Activated naive CD4-positive, alpha-beta T cell treated with anti-CD3 and anti-CD28 coated beads, Interleukin-2, amount 10 ng/mL, durations not matched to agents 7 days and 5 days (primary cell): Measurements from ENCODE around the gene PDS5B.

Experiments used
- CTCF ChIA-PET: fragments of 350-600 bp; sonication (Branson Sonifier 250); formaldehyde crosslinking; loops from one replicate; lab custom pipeline; 2021; ENCODE audit warnings: antibody characterized with exemption; lab: Charles Lee
- DNase-seq: peaks from one replicate; pipeline ENCODE4 v3.0.0-alpha.2; 2020
- H3K27ac Mint-ChIP-seq: one replicate; pipeline ENCODE4 v1.8.0; 2021; ENCODE audit warnings: mild to moderate bottlenecking, moderate library complexity, mixed read lengths
- H3K27me3 Mint-ChIP-seq: one replicate; pipeline ENCODE4 v1.8.0; 2021; ENCODE audit warnings: mild to moderate bottlenecking, mixed read lengths
- H3K36me3 Mint-ChIP-seq: one replicate; pipeline ENCODE4 v1.8.0; 2021; ENCODE audit warnings: mixed read lengths
- H3K4me1 Mint-ChIP-seq: one replicate; pipeline ENCODE4 v1.8.0; 2021; ENCODE audit warnings: mixed read lengths
- H3K4me3 Mint-ChIP-seq: one replicate; pipeline ENCODE4 v1.8.0; 2021; ENCODE audit warnings: mild to moderate bottlenecking, moderate library complexity, mixed read lengths
- H3K9me3 Mint-ChIP-seq: one replicate; pipeline ENCODE4 v1.8.0; 2021; ENCODE audit warnings: mixed read lengths

The PDS5B gene

GRCh38 chr13:32600890-32601289 is 14.6 kb downstream of the PDS5B start:
- Mint-ChIP-seq H3K4me3 (no peak overlapping the region), H3K36me3 (peaks cover 37% of the 10 kb centered on the region), H3K4me1 (peaks cover 20% of the 10 kb centered on the region), H3K9me3 (peaks cover 23% of the 10 kb centered on the region), H3K27ac (no peak overlapping the region), H3K27me3 (no peaks in the 10 kb centered on the region)
- CTCF ChIA-PET, result interaction anchor here (1.1 to 1.4 kb wide), 4 partner anchors 11 to 313 kb away, joined by 3 to 6 read pairs (median 4); no protein-coding TSS in a partner anchor
- DNase-seq, result no peak

GRCh38 chr13:32609428-32609827 is 23.2 kb downstream of the PDS5B start:
- peaks cover 40% of the 10 kb centered on the region for H3K9me3 Mint-ChIP-seq
- CTCF ChIA-PET, result no interaction called here
- H3K27ac Mint-ChIP-seq, result no peak overlapping the region
- H3K27me3 Mint-ChIP-seq, result no peaks in the 10 kb centered on the region
- H3K4me3 Mint-ChIP-seq, result no peak overlapping the region
- H3K36me3 Mint-ChIP-seq, result peaks cover 46% of the 10 kb centered on the region
- DNase-seq, result no peak
- H3K4me1 Mint-ChIP-seq, result peaks cover 2% of the 10 kb centered on the region

- Mint-ChIP-seq H3K9me3 (peaks cover 36% of the 10 kb centered on the region), H3K27ac (no peak overlapping the region), H3K4me1 (peaks cover 2% of the 10 kb centered on the region), H3K27me3 (no peaks in the 10 kb centered on the region), H3K4me3 (no peak overlapping the region), H3K36me3 (peaks cover 42% of the 10 kb centered on the region)
- CTCF ChIA-PET, result no interaction called here
- no peak for DNase-seq
Observed at GRCh38 chr13:32610538-32610937, 24.3 kb downstream of the PDS5B start.

GRCh38 chr13:32610977-32611376 is 24.7 kb downstream of the PDS5B start:
- Mint-ChIP-seq H3K36me3 (peaks cover 38% of the 10 kb centered on the region), H3K9me3 (peaks cover 33% of the 10 kb centered on the region), H3K4me3 (no peak overlapping the region), H3K4me1 (peaks cover 2% of the 10 kb centered on the region), H3K27ac (no peak overlapping the region), H3K27me3 (no peaks in the 10 kb centered on the region)
- no peak for DNase-seq
- CTCF ChIA-PET, result no interaction called here

- no peaks in the 10 kb centered on the region for H3K27me3 Mint-ChIP-seq
- no peak overlapping the region for H3K27ac Mint-ChIP-seq
- peaks cover 33% of the 10 kb centered on the region for H3K36me3 Mint-ChIP-seq
- H3K4me3 Mint-ChIP-seq, result no peak overlapping the region
- no peak for DNase-seq
- peaks cover 33% of the 10 kb centered on the region for H3K9me3 Mint-ChIP-seq
- H3K4me1 Mint-ChIP-seq, result no peaks in the 10 kb centered on the region
- CTCF ChIA-PET, result no interaction called here
Observed at GRCh38 chr13:32616883-32617511, 30.7 kb downstream of the PDS5B start.

- no peaks in the 10 kb centered on the region for H3K4me1 Mint-ChIP-seq
Observed at GRCh38 chr13:32622827-32623226, 36.6 kb downstream of the PDS5B start.

GRCh38 chr13:32624441-32624840 is 38.2 kb downstream of the PDS5B start:
- Mint-ChIP-seq H3K27ac (no peak overlapping the region), H3K4me1 (no peaks in the 10 kb centered on the region), H3K9me3 (peaks cover 23% of the 10 kb centered on the region), H3K4me3 (no peak overlapping the region), H3K36me3 (peaks cover 31% of the 10 kb centered on the region), H3K27me3 (no peaks in the 10 kb centered on the region)
- DNase-seq, result no peak
- CTCF ChIA-PET, result interaction anchor here (0.9 to 1.3 kb wide), 3 partner anchors 9 to 37 kb away, joined by 3 to 5 read pairs (median 3); no protein-coding TSS in a partner anchor

More at GRCh38 chr13:32622827-32623226, 36.6 kb downstream of the PDS5B start:
- Mint-ChIP-seq H3K27me3 (no peaks in the 10 kb centered on the region), H3K36me3 (peaks cover 34% of the 10 kb centered on the region), H3K9me3 (peaks cover 30% of the 10 kb centered on the region), H3K27ac (no peak overlapping the region), H3K4me3 (no peak overlapping the region)
- DNase-seq, result no peak
- CTCF ChIA-PET, result no interaction called here

GRCh38 chr13:32627793-32628192 is 41.5 kb downstream of the PDS5B start:
- no peak overlapping the region for H3K27ac Mint-ChIP-seq
- peaks cover 35% of the 10 kb centered on the region for H3K36me3 Mint-ChIP-seq
- no peak for DNase-seq
- no peaks in the 10 kb centered on the region for H3K27me3 Mint-ChIP-seq
- H3K4me1 Mint-ChIP-seq, result peaks cover 10% of the 10 kb centered on the region
- H3K4me3 Mint-ChIP-seq, result no peak overlapping the region
- CTCF ChIA-PET, result interaction anchor here (0.7 to 1.2 kb wide), 2 partner anchors 27 to 184 kb away, joined by 3 to 4 read pairs; no protein-coding TSS in a partner anchor
- H3K9me3 Mint-ChIP-seq, result peaks cover 7% of the 10 kb centered on the region

GRCh38 chr13:32629313-32629712 is 43.1 kb downstream of the PDS5B start:
- Mint-ChIP-seq H3K9me3 (no peaks in the 10 kb centered on the region), H3K27me3 (no peaks in the 10 kb centered on the region), H3K4me1 (peaks cover 13% of the 10 kb centered on the region), H3K4me3 (no peak overlapping the region), H3K27ac (no peak overlapping the region), H3K36me3 (peaks cover 25% of the 10 kb centered on the region)
- CTCF ChIA-PET, result interaction anchor here (0.7 kb wide), 1 partner anchor 227 kb away, joined by 3 read pairs; no protein-coding TSS in a partner anchor
- no peak for DNase-seq

GRCh38 chr13:32629866-32630265 is 43.6 kb downstream of the PDS5B start:
- no peaks in the 10 kb centered on the region for H3K27me3 Mint-ChIP-seq
- DNase-seq, result no peak
- peaks cover 13% of the 10 kb centered on the region for H3K4me1 Mint-ChIP-seq
- no peak overlapping the region for H3K4me3 Mint-ChIP-seq
- no peaks in the 10 kb centered on the region for H3K9me3 Mint-ChIP-seq
- H3K27ac Mint-ChIP-seq, result no peak overlapping the region
- H3K36me3 Mint-ChIP-seq, result peaks cover 21% of the 10 kb centered on the region
- CTCF ChIA-PET, result no interaction called here

- Mint-ChIP-seq H3K9me3 (no peaks in the 10 kb centered on the region), H3K36me3 (peaks cover 18% of the 10 kb centered on the region), H3K4me3 (no peak overlapping the region), H3K27me3 (no peaks in the 10 kb centered on the region), H3K27ac (no peak overlapping the region), H3K4me1 (peaks cover 13% of the 10 kb centered on the region)
- DNase-seq, result no peak
- CTCF ChIA-PET, result interaction anchor here (0.7 to 1.0 kb wide), 2 partner anchors 19 to 47 kb away, joined by 3 read pairs; no protein-coding TSS in a partner anchor
Observed at GRCh38 chr13:32632343-32632909, 46.2 kb downstream of the PDS5B start.

- CTCF ChIA-PET, result interaction anchor here (1.2 to 2.7 kb wide), 3 partner anchors 9 to 51 kb away, joined by 3 to 12 read pairs (median 7); partner anchors contain the start of gene PDS5B
- DNase-seq, result no peak
- Mint-ChIP-seq H3K4me3 (no peak overlapping the region), H3K27me3 (no peaks in the 10 kb centered on the region), H3K27ac (no peak overlapping the region), H3K9me3 (no peaks in the 10 kb centered on the region), H3K36me3 (peaks cover 2% of the 10 kb centered on the region), H3K4me1 (peaks cover 12% of the 10 kb centered on the region)
Observed at GRCh38 chr13:32636711-32637110, 50.5 kb downstream of the PDS5B start.

GRCh38 chr13:32638739-32639138 is 52.5 kb downstream of the PDS5B start:
- Mint-ChIP-seq H3K36me3 (no peaks in the 10 kb centered on the region), H3K4me3 (no peak overlapping the region), H3K9me3 (no peaks in the 10 kb centered on the region), H3K27me3 (no peaks in the 10 kb centered on the region), H3K27ac (no peak overlapping the region), H3K4me1 (peaks cover 18% of the 10 kb centered on the region)
- CTCF ChIA-PET, result interaction anchor here (1.0 to 1.2 kb wide), 2 partner anchors 12 to 51 kb away, joined by 4 to 5 read pairs; no protein-coding TSS in a partner anchor
- no peak for DNase-seq

GRCh38 chr13:32639502-32640105 is 53.4 kb downstream of the PDS5B start:
- Mint-ChIP-seq H3K4me1 (peaks cover 19% of the 10 kb centered on the region), H3K36me3 (no peaks in the 10 kb centered on the region), H3K4me3 (no peak overlapping the region), H3K9me3 (no peaks in the 10 kb centered on the region), H3K27me3 (no peaks in the 10 kb centered on the region), H3K27ac (no peak overlapping the region)
- DNase-seq, result peak; percentile 62
- CTCF ChIA-PET, result interaction anchor here (1.0 to 2.4 kb wide), 8 partner anchors 11 to 171 kb away, joined by 3 to 17 read pairs (median 5); partner anchors contain the start of gene PDS5B
